H7 (cell line): ENCODE data around the gene RANBP10. TPM values are rescaled to one million over a fixed set of nuclear protein-coding genes. Genes with fewer than 3 reads are reported as not detected.
A peak's percentile ranks its signal among the peaks of the same experiment; 100 is the strongest.

Experiments used
- DNase-seq: peaks from one replicate; pipeline ENCODE4 v3.0.0; 2012
- H3K27me3 ChIP-seq: 2 replicates; pipeline ENCODE4 v1.6.0; 2011; ENCODE audit warnings: mild to moderate bottlenecking, low read length; ENCODE audit not compliant: control insufficient read depth, insufficient read depth
- H3K36me3 ChIP-seq: replicated peaks from 2 replicates; pipeline ENCODE4 v1.5.1; 2011; ENCODE audit warnings: low read length; ENCODE audit not compliant: control insufficient read depth, insufficient read depth
- H3K4me3 ChIP-seq: 2 replicates; pipeline ENCODE4 v1.5.1; 2011; ENCODE audit warnings: low read depth, mild to moderate bottlenecking, control low read depth, low read length, moderate library complexity; ENCODE audit not compliant: insufficient read depth
- total RNA-seq: library from RNA; depleted of rRNA; stranded (reverse); fragments of >200 nt; shearing (Covaris generic); gene quantifications from 2 replicates; pipeline ENCODE4 v1.2.3, GENCODE V29; 2014; rRNA removed

RANBP10 gene
- total RNA-seq: 7.2 and 7.3 TPM in 2 replicates

DNA sequence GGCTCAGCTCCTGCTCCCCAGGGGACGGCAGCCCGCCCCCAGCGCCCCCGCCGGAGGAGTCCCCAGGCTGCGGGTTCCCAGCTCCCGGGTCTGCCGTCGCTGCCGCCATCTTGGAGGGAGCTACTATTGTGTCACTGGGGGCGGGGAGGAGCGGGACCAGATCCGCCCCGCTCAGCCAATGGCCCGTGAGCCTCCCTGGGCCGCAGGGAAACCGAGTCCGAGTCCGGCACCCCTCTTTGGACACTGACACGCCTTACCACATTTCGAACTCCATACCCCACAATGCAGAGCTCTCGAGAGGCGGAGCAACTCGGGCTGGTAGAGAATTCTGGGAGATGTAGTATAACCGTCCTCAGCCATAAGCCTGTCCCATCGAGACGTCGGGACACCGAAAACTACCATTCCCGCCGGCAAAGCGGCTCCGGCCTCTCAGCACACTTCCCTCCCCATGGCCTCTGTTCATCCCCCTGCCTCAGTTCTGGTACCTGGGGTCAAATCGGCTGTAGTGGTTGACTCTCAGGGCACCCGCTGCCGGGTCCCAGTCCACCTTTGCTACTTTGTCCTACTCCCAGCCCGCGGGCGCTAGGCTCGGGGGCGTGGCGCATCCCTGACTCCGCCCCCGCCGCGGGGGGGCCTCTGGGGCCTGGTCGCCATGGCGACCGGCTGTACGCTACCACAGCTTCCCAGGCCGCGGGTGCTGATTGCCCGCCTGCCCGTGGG, at the start of gene RANBP10, which contains the start of gene TSNAXIP1:
TSS of gene RANBP10 (minus strand) at position 133 of the 720 bp plus-strand sequence. CDS start at position 109, 24 bp downstream.
TSS of gene TSNAXIP1 (plus strand) at position 462 of the 720 bp plus-strand sequence. CDS start 261 bp downstream, outside the sequence.
- H3K36me3 ChIP-seq: peaks cover 1% of the 10 kb centered on the region; the same call in 1 of the 2 replicates
- no peaks in the 10 kb centered on the region for H3K27me3 ChIP-seq
- H3K4me3 ChIP-seq: peak within 1 kb of the TSS; percentile 95
- DNase-seq: peak; percentile 98

DNA sequence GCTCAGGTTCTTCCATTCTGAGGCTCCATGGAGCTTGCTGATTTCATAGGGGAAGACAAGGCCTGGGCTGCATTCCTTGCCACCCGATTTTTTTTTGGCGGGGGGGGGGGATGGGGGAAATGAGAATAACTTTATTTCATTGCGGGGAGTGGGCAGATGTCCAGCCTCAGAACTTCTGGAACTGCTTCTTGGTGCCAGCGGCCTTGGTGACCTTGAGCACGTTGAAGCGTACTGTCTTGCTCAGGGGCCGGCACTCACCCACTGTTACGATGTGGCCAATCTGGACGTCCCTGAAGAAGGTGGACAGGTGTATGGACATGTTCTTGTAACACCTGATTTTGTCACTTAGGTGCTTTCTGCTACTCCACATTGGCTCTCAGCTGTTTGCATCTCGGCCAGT, 49.4 kb upstream of the RANBP10 start:
- H3K27me3 ChIP-seq: no peaks in the 10 kb centered on the region
- no peak overlapping the region for H3K4me3 ChIP-seq
- H3K36me3 ChIP-seq: peaks cover 5% of the 10 kb centered on the region
- DNase-seq: no peak

DNA sequence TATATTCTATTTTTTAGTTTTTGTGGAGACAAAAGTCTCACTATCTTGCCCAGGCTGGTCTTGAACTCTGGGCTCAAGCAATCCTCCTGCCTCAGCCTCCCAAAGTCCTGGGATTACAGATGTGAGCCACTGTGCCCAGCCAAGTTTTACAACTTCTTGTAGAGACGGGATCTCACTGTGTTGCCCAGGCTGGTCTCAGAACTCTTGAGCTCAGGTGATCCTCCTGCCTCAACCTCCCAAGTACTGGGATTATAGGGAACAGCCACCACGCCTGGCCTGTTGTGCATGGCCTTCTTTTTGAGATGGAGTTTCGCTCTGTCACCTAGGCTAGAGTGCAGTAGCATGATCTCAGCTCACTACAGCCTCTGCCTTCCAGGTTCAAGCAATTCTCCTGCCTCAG, 47.3 kb upstream of the RANBP10 start:
- H3K36me3 ChIP-seq: peaks cover 2% of the 10 kb centered on the region
- no peak overlapping the region for H3K4me3 ChIP-seq
- DNase-seq: no peak
- H3K27me3 ChIP-seq: no peaks in the 10 kb centered on the region

DNA sequence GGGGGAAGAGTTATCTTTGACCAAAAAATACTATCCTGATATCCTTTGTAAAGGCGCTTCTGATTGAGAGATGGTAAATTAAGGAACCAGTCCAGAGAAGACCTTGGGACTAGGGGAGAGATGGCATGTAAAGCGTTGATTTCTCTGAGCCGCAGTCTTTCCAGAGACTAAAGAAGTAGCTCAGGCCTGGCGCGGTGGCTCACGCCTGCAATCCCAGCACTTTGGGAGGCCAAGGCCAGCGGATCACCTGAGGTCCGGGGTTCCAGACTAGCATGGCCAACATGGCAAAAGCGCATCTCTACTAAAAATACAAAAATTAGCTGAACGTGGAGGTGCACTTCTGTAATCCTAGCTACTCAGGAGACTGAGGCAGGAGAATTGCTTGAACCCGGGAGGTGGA, 41.8 kb upstream of the RANBP10 start:
- no peak for DNase-seq
- Histone ChIP-seq H3K36me3 (peaks cover 2% of the 10 kb centered on the region), H3K27me3 (no peaks in the 10 kb centered on the region), H3K4me3 (peak overlapping the region; percentile 98)

DNA sequence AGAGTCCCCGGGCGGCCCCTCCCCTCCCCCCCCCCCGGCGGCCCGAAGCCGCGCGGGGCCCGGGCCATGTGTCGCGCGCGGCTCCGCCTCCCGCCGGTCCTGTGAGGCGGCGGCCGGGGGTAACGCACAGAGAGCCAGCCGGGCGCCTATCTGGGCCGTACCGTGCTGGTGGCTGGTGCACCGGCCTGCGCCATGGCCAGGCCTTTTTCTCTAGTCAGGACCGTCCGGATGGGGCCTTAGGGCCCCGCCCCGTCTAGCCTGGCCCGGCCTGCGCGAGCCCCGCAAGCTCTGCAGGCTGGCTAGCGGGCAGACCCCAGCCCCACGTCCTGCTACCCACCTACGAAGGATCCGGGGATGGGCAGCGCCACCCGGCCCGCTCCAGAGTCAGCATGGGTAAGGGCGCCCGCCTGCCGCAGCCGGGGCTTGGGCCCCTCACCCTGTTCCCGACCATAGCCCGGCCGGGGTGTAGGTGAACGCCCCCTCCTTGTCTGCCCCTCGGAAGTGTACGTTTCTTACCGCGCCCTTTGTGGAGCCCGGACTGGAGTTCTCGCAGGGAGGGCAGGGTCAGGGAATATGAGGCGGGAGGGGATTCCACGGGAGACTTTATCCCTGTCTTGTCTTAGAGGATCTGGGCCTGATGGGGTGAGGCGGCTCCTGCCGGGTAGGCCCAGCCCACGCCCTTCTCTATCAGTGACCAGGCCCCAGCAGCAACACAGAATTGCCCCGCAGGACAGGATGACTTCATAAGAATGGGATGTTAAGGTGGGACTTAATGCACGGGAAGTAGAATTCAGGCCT, 40.9 kb upstream of the RANBP10 start, which contains the start of gene CENPT:
TSS of gene CENPT (minus strand) at position 630 of the 798 bp plus-strand sequence. CDS start 13,834 bp downstream, outside the sequence.
- H3K27me3 ChIP-seq: no peaks in the 10 kb centered on the region
- peak; percentile 76 for DNase-seq
- H3K36me3 ChIP-seq: peaks cover 2% of the 10 kb centered on the region
- H3K4me3 ChIP-seq: peak within 1 kb of the TSS; percentile 98

DNA sequence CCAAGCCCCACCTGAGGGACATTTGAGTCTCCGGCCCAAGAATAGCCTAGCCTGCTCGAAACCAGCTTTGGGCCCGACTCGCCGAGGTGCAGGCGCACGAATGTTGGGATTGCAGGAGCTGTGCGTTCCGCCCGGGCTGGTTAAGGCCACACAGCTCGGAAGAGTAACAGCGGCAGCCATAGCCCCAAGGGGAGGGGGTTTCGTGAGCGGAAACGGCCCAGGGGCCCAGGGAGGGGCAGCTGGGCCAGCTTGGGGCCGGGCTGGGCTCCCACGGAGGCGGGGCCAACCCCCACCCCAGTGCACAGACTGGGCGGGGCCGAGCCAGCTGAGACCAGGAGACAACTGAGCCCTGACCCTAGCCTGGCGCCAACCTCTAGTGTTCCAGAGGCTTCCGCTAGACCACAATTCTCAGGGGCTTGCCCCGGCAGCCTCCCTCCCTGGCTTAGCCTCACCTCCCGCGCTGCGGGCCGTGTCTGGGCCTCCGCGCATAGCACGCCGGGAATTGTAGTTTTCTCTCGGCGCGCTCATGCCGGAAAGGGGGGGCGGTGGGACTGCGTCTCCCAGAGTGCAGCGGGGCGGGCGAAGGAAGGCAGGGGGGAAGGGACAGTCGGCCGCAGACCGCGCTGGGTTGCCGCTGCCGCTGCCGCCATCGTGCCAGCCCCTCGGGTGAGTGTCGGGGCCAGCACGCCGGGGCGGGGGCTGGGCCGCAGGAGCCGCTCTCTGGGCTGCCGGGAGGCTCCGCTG, 40.1 kb upstream of the RANBP10 start, which contains the start of gene NUTF2:
TSS of gene NUTF2 (plus strand) at position 614 of the 744 bp plus-strand sequence. CDS start 18,198 bp downstream, outside the sequence.
- Histone ChIP-seq H3K4me3 (peak within 1 kb of the TSS; percentile 98), H3K27me3 (no peaks in the 10 kb centered on the region), H3K36me3 (peaks cover 2% of the 10 kb centered on the region)
- peak; percentile 99 for DNase-seq

DNA sequence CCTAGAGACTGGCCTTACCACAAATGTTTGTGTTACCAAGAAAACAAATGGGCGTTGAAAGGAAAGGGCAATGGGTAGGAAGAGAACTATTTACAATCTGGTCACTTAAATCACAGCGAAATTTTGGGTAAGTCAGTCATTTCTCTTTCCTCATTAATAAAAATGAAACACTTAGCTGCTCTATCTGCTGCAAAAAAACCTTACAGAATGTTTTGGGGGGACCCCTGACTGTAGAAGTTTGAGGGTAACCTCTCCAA, 39.6 kb upstream of the RANBP10 start:
- Histone ChIP-seq H3K27me3 (no peaks in the 10 kb centered on the region), H3K4me3 (peak overlapping the region; percentile 98), H3K36me3 (peaks cover 2% of the 10 kb centered on the region)
- no peak for DNase-seq

DNA sequence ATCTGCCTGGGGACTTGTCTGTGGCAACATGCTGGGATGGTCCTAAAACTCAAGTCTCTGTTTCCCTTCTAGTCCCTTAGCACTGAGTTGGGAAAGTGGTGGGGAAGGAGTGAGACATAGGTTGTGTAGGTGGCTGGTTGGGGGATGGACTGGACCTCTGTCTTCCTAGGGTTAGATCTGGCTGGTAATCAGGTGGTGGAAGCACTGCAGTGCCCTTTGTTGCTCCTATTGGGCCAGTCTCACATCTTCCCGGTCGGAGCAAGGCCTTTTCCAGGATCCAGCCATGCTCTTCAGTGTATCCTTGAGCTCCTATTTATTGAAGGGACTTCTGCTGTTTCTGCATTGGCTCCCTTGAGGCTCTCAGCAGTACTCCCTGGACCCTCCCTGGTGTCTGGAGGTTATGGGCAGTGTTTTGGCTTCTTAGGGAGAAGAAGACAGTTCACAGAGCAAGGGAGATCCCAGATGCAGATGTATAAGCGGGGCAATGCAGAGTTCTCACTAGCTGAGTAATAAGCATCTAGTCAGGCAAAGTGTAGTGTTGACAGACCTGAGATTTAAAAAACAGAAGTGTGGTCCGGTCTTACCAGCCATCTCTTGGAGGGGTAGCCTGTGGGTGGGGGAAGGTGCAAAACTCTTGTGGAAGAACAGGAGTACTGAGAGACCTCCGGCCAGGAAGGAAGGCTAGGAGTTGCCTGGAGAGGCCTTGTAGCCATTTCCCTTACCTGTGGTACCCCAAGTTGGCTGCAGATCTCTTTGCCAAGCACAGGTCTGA, 39.1 kb upstream of the RANBP10 start:
- H3K4me3 ChIP-seq: peak overlapping the region; percentile 98
- peaks cover under 1% of the 10 kb centered on the region for H3K36me3 ChIP-seq
- no peaks in the 10 kb centered on the region for H3K27me3 ChIP-seq
- DNase-seq: peak; percentile 47

DNA sequence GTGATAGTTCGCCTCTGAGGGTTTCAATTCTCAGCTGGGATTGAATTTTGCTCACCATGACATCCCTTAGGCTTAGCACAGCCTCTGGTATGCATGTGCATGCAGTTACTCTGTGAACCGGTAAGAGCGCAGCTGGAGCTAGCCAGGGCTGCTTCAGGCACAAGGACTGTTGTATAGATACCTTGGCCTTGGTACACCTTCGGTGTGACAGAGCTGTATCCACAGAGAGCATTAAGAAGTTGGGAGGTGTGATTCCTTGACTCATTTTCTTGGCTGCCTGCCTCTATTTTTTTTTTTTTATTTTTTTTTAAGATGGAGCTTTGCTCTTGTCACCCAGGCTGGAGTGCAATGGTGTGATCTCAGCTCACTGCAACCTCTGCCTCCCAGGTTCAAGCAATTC, 38.1 kb upstream of the RANBP10 start:
- H3K4me3 ChIP-seq: no peak overlapping the region
- DNase-seq: peak; percentile 34
- H3K27me3 ChIP-seq: no peaks in the 10 kb centered on the region
- H3K36me3 ChIP-seq: no peaks in the 10 kb centered on the region; the same call in 1 of the 2 replicates

DNA sequence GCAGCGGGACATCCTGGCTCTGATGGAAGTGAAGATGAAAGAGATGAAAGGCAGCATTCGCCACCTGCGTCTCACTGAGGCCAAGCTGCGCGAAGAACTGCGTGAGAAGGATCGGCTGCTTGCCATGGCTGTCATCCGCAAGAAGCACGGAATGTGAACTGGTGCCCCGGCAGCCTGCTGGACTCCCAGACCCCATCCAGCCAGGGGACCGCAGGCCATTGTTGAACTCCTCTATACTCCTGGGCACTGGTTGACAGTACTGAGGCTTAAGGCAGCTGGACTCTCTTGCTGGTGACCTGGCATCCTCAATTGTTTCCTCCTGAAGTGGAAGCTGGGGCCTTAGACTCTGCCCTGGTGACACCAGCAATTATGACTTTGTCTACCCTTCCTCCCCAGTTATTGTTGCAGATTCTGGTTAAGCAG, 37.0 kb upstream of the RANBP10 start:
- DNase-seq: no peak
- H3K27me3 ChIP-seq: no peaks in the 10 kb centered on the region
- no peaks in the 10 kb centered on the region; the same call in 1 of the 2 replicates for H3K36me3 ChIP-seq
- peak overlapping the region; percentile 90 for H3K4me3 ChIP-seq

DNA sequence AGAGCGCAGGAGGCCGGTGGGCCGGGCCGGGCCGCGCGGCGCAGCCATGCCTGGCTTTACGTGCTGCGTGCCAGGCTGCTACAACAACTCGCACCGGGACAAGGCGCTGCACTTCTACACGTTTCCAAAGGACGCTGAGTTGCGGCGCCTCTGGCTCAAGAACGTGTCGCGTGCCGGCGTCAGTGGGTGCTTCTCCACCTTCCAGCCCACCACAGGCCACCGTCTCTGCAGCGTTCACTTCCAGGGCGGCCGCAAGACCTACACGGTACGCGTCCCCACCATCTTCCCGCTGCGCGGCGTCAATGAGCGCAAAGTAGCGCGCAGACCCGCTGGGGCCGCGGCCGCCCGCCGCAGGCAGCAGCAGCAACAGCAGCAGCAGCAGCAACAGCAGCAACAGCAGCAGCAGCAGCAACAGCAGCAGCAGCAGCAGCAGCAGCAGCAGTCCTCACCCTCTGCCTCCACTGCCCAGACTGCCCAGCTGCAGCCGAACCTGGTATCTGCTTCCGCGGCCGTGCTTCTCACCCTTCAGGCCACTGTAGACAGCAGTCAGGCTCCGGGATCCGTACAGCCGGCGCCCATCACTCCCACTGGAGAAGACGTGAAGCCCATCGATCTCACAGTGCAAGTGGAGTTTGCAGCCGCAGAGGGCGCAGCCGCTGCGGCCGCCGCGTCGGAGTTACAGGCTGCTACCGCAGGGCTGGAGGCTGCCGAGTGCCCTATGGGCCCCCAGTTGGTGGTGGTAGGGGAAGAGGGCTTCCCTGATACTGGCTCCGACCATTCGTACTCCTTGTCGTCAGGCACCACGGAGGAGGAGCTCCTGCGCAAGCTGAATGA, 36.4 kb upstream of the RANBP10 start:
- Histone ChIP-seq H3K4me3 (peak overlapping the region; percentile 90), H3K36me3 (no peaks in the 10 kb centered on the region; the same call in 1 of the 2 replicates), H3K27me3 (no peaks in the 10 kb centered on the region)
- peak; percentile 82 for DNase-seq

DNA sequence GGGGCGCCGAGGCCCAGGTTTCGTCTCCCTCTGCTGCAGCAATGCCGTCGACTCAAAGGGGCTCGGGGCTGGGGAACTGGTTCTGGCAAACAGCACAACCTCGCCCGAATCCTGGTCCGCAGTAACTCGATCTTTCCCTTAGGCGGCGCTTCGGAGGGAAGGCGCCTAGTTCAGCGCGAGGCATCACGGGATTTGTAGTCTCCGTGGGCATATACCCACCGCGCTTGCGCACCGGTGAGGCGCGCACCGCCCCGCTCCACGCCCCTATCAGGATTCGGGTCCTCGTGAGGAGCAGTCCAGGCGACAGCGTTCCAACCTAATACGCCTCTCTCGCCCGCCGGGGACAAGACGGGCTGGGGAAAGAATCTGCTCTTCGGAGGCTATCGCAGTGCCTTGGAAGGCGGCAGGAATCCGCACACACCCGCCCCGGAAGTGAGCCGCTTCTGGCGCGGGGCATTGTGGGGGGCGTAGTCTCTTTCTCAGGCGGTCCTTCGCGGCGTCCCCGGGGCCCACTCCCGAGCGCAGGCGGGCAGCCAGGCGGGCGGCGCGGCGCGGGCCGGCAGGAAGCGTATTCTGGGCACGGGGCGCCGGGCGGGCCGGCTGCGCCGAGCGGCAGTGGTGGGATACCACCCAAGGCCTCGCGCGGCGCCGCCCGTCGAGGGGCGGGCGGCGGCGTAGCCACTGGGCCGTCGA, 35.6 kb upstream of the RANBP10 start, which contains the start of gene THAP11:
TSS of gene THAP11 (plus strand) at position 505 of the 693 bp plus-strand sequence. CDS start 235 bp downstream, outside the sequence.
- Histone ChIP-seq H3K27me3 (no peaks in the 10 kb centered on the region), H3K36me3 (no peaks in the 10 kb centered on the region; the same call in 1 of the 2 replicates), H3K4me3 (peak within 1 kb of the TSS; percentile 90)
- peak; percentile 97 for DNase-seq
